Measurements from ENCODE around the gene ZNF653.

Gene ZNF653

GRCh38 chr19:11519138-11519537, 13.5 kb upstream of the ZNF653 start:
- in situ Hi-C loops (cut with MboI; ENCODE audit: low sequenced_read_pairs) = no loop called here

DNA sequence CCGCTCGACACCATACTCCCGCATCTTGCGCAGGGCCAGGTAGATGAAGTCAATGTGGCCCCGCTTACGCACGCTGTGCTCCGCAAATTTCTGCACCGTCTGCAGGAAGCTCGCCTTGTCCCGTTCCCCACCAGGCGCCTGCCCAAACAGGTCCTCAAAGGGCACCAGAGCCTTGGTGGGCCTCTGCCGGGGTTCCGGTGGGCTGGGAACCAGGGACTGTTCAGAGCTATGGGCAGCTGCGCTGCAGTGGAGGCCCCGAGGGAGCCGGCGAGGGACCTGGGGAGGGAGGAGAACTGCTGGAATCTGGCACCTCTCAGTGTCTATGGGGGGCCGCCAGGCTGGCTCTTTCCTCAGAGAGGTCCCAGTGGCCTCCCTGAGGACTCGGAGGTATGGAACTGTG, 8.3 kb upstream of the ZNF653 start:
- in situ Hi-C loops (cut with MboI; ENCODE audit: low sequenced_read_pairs) = no loop called here

DNA sequence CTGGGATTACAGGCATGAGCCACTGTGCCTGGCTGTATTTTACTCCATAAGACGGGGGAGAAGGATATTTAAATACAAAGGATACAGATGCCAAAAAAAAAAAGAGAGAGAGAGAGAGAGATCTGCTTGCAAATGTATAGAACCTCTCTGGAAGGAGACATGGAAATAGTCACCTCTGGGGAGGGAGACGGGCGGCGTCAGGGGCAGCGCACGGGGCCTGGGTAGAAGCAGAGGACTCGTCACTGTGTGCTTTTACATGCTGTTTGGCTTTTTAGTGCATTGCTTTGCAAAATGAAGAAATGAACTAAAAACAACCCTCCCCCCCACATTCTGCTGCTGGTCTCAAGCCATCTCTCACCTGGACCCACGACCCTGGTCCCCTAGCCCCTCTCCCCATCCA, 4.8 kb upstream of the ZNF653 start:
- in situ Hi-C loops (cut with MboI; ENCODE audit: low sequenced_read_pairs) = no loop called here

- in situ Hi-C loops (cut with MboI; ENCODE audit: low sequenced_read_pairs) = no loop called here
These were observed 1.9 kb upstream of the ZNF653 start for GRCh38 chr19:11507370-11508078.

DNA sequence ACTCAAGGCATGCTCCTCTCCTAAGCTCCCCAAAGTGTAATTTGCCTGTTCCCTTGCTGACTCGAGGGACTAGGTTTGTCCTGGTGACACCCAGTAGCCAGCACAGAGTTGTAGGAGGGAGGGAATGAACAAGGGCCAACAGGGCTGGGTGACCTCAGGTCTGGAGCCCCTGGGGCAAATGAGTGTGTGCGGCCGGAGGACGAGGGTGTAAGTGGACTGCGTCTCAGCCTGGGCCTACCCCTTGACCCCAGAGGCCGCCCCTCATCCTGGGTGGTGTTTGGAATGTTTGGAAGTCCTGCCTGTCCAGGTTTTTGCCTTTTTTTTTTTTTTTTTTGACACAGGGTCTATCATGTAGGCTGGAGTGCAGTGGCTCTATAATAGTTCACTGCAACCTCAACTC, 1.3 kb upstream of the ZNF653 start:
- in situ Hi-C loops (cut with MboI; ENCODE audit: low sequenced_read_pairs) = no loop called here

- in situ Hi-C loops (cut with MboI; ENCODE audit: low sequenced_read_pairs) = no loop called here
These were observed 489 bp upstream of the ZNF653 start for GRCh38 chr19:11506101-11506555.

DNA sequence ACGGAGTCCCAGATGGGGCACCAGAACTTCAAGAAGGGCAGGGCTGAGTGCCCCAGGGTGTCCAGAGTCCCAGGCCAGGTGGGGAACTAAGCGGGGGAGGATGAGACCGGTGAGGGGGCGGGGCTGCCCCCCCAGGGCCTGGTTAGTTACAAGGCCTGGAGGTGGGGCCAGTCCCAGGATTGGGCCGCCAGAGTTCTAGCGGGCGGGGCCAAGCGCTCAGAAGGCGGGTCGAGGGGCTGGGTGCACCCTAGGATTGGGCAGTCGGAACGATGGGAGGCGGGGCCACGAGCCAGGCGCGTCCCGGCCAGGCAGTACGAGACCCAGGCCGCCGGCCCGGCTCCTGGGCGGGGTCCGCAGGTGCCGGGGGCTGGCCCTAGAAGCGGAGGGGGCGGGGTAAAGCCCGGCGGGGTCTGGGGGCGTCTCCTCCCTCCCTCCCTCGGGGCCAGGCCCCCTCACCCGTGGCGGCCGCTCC, 571 bp downstream of the ZNF653 start:
- in situ Hi-C loops (cut with MboI; ENCODE audit: low sequenced_read_pairs) = no loop called here

- in situ Hi-C loops (cut with MboI; ENCODE audit: low sequenced_read_pairs) = no loop called here
These were observed 1.1 kb downstream of the ZNF653 start for GRCh38 chr19:11504502-11505031.

GRCh38 chr19:11499890-11500420, 5.7 kb downstream of the ZNF653 start:
- in situ Hi-C loops (cut with MboI; ENCODE audit: low sequenced_read_pairs) = no loop called here

DNA sequence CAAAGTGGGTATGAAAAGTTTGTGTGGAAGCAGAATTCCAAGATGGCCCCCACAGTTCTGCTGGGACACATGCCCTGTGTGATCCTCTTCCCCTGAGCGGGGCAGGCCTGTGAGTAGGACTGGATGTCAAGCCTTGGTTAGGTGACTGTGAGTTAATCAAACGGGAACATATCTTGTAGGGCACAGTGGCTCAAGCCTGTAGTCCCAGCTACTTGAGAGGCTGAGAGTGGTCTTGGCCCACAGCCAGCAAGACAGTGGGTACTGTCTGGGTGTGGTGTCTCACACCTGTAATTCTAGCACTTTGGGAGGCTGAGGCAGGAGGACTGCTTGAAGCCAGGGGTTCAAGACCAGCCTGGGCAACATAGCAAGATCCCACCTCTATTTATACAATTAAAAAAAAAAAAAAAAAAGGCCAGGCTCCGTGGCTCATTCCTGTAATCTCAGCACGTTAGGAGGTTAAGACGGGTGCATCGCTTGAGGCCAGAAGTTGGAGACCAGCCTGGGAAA, 6.4 kb downstream of the ZNF653 start:
- in situ Hi-C loops (cut with MboI; ENCODE audit: low sequenced_read_pairs) = no loop called here

DNA sequence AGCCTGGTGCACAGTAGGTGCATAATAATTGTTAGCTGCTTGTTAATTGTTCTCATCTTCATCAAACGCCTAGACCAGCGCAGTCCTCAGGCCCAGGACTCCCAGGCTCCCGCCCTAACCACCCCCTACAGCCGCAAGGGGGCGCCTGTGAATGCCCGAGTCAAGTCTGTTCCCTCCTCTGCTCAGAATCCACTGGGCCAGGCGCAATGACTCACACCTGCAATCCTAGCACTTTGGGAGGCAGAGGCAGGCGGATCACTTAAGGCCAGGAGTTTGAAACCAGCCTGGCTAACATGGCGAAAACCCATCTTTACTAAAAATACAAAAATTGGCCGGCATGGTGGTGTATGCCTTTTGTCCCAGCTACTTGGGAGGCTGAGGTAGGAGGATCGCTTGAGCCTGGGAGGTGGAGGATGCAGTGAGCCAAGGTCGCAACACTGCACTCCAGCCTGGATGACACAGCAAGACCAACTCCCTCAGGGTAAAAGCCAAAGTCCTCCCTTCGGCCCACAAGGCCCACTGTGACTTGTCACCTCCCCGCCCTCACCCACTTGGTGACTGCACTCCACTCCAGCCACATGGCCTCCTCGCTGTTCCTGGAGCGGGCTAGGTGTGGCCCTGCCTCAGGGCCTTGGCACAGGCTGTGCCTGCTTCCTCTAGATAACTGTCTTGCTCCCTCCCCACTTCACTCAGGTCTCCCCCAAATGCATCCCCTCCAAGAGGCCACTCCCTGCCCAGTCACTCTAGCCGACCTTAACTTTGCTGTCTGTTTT, 9.1 kb downstream of the ZNF653 start:
- in situ Hi-C loops (cut with MboI; ENCODE audit: low sequenced_read_pairs) = no loop called here

- in situ Hi-C loops (cut with MboI; ENCODE audit: low sequenced_read_pairs) = no loop called here
These were observed 9.8 kb downstream of the ZNF653 start for GRCh38 chr19:11495885-11496284.

DNA sequence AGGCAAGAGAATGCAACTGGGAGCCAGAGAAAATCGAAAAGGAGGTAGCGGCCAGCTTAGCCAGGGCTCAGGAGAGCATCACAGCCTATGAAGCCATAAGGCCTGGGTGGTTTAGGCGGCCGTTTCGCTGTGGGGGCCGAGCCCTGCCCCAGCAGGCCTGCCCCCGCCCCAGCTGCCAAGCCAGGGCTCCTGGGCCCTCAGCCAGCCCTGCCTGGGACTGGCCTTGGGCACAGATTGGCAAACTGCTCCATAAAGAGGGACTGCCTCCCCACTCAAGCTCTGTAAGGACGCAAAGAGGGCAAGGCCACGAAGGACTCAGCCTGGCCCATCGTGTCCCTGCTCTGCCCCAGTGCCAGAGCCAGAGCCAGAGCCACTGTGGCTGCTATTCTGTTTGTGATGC, 10.2 kb downstream of the ZNF653 start:
- in situ Hi-C loops (cut with MboI; ENCODE audit: low sequenced_read_pairs) = no loop called here

GRCh38 chr19:11494634-11495285, 10.9 kb downstream of the ZNF653 start:
- in situ Hi-C loops (cut with MboI; ENCODE audit: low sequenced_read_pairs) = no loop called here

DNA sequence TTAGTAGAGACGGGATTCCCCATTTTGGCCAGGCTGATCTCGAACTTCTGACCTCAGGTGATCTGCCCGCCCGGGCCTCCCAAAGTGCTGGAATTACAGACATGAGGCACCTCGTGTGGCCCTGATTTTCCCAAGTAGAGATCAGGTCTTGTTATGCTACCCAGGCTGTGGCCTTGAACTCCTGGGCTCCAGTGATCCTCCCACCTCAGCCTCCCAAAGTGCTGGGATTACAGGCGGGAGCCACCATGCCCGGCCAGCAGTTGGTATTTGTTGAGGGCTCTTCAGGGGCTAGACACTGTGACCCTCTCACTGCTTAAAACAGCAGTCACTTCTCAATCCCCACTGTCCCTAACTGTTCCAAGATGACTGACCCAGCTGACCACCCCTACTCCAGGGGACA, 16.3 kb downstream of the ZNF653 start:
- in situ Hi-C loops (cut with MboI; ENCODE audit: low sequenced_read_pairs) = no loop called here

DNA sequence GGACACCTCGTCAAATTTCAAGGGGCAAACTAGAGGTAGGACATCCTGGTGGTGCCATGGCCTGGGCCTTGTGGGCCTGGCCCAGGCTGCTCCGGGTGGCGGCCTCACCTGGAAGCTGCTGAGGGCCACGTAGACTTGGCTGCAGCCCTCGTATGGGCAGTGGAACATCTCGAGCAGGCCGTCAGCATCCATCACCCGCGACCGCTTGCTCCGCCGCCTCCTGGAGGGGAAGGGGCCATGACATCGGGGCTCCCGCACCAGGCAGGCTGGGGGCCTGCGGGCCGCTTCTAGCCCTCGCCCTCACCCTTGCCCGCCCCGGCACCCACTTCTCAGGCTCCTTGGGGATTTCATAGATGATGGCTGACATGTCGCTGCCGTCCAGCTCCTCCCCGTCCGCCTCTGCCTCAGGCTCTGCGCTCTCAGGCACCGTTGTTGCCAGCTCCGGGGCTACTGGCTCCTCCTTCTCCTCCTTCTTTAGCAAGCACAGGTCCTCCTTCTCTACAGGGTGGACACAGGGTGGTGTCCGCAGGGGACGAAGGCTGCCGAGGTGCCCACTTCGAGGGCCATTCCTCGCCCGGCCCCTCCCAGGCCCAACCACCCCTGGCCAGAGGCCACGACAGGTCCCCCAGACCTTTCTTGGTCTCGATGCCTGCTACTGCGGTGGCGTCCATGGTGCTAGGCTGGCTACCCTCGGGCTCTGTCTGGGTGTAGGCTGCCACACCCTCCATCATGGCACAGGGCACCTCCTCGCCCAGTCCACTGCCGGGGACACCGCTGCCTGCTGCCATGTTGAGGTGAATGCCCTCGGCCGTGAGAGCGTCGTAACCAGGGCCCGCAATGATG, 18.8 kb downstream of the ZNF653 start:
- in situ Hi-C loops (cut with MboI; ENCODE audit: low sequenced_read_pairs) = no loop called here

- in situ Hi-C loops (cut with MboI; ENCODE audit: low sequenced_read_pairs) = no loop called here
These were observed 20.3 kb downstream of the ZNF653 start for GRCh38 chr19:11485245-11485837.

- in situ Hi-C loops (cut with MboI; ENCODE audit: low sequenced_read_pairs) = no loop called here
These were observed 22.1 kb downstream of the ZNF653 start for GRCh38 chr19:11483366-11484111.

All from HL-60/S4 (cell line).